Stimulated activated CD4-positive, alpha-beta T cell treated with anti-CD3 and anti-CD28 coated beads, TNF-alpha, amount 100 ng/mL, for 48 hours (primary cell): ENCODE results near the gene TMEM132C.
A peak's percentile ranks its signal among the peaks of the same experiment; 100 is the strongest.

ENCODE experiments used
- DNase-seq, 3 donors: peaks; one replicate each; pipeline ENCODE4 v3.0.0-alpha.2; 2020; ENCODE audit warnings: low read depth in 3 of 3

TMEM132C gene

GRCh38 chr12:128607641-128608040 is 340.7 kb downstream of the TMEM132C start:
- no peak for DNase-seq

- no peak for DNase-seq
Observed at GRCh38 chr12:128609861-128610260, 342.9 kb downstream of the TMEM132C start.

GRCh38 chr12:128611736-128612135 is 344.8 kb downstream of the TMEM132C start:
- DNase-seq = no peak

- DNase-seq = no peak
Observed at GRCh38 chr12:128612150-128612850, 345.3 kb downstream of the TMEM132C start.

GRCh38 chr12:128613837-128614590 is 347.0 kb downstream of the TMEM132C start:
- no peak for DNase-seq

GRCh38 chr12:128617304-128617833 is 350.4 kb downstream of the TMEM132C start:
- no peak for DNase-seq

- no peak for DNase-seq
Observed at GRCh38 chr12:128619263-128619662, 352.3 kb downstream of the TMEM132C start.

- no peak for DNase-seq
Observed at GRCh38 chr12:128621304-128621703, 354.3 kb downstream of the TMEM132C start.

- no peak for DNase-seq
Observed at GRCh38 chr12:128623748-128624147, 356.8 kb downstream of the TMEM132C start.

GRCh38 chr12:128626808-128627320 is 359.9 kb downstream of the TMEM132C start:
- no peak for DNase-seq

GRCh38 chr12:128627659-128628058 is 360.7 kb downstream of the TMEM132C start:
- DNase-seq = no peak

- no peak for DNase-seq
Observed at GRCh38 chr12:128629979-128630378, 363.0 kb downstream of the TMEM132C start.

- DNase-seq = no peak
Observed at GRCh38 chr12:128637642-128638606, 371.0 kb downstream of the TMEM132C start.

GRCh38 chr12:128639089-128639488 is 372.1 kb downstream of the TMEM132C start:
- no peak for DNase-seq

- no peak for DNase-seq
Observed at GRCh38 chr12:128643155-128643554, 376.2 kb downstream of the TMEM132C start.

- DNase-seq = peak in 1 of 3 donors; percentile 6
Observed at GRCh38 chr12:128644664-128645296, 377.8 kb downstream of the TMEM132C start.

GRCh38 chr12:128649902-128650301 is 382.9 kb downstream of the TMEM132C start:
- DNase-seq = no peak

- DNase-seq = no peak
Observed at GRCh38 chr12:128652136-128652751, 385.3 kb downstream of the TMEM132C start.

- DNase-seq = no peak
Observed at GRCh38 chr12:128654468-128654867, 387.5 kb downstream of the TMEM132C start.

- DNase-seq = no peak
Observed at GRCh38 chr12:128657378-128657777, 390.4 kb downstream of the TMEM132C start.
